Measurements from ENCODE around the gene SPOPL.
"Not testable (repeated sequence)": the region's sequence is repeated elsewhere in the genome, so short reads cannot be mapped to it uniquely, and the experiment has no call there.

Gene SPOPL

GRCh38 chr2:138495384-138495783 is 6.2 kb upstream of the SPOPL start:
- DNase-seq, result no peak

GRCh38 chr2:138496096-138496651 is 5.4 kb upstream of the SPOPL start:
- no peak for DNase-seq

GRCh38 chr2:138497294-138497693 is 4.3 kb upstream of the SPOPL start:
- DNase-seq, result no peak

- no peak for DNase-seq
These were observed 1.9 kb upstream of the SPOPL start for GRCh38 chr2:138499684-138500083.

GRCh38 chr2:138500592-138501424 is 762 bp upstream of the SPOPL start:
- peak; percentile 19 for DNase-seq

GRCh38 chr2:138502255-138503086 is 901 bp downstream of the SPOPL start:
- peak; percentile 40 for DNase-seq

- no peak for DNase-seq
These were observed 1.5 kb downstream of the SPOPL start for GRCh38 chr2:138503087-138503442.

- no peak for DNase-seq
These were observed 2.1 kb downstream of the SPOPL start for GRCh38 chr2:138503652-138504051.

GRCh38 chr2:138504092-138504491 is 2.5 kb downstream of the SPOPL start:
- DNase-seq, result no peak

GRCh38 chr2:138504546-138505235 is 3.1 kb downstream of the SPOPL start:
- DNase-seq, result no peak

- peak; percentile 75 for DNase-seq
These were observed 5.7 kb downstream of the SPOPL start for GRCh38 chr2:138507267-138507666.

GRCh38 chr2:138510319-138510718 is 8.7 kb downstream of the SPOPL start:
- no peak for DNase-seq

- no peak for DNase-seq
These were observed 11.1 kb downstream of the SPOPL start for GRCh38 chr2:138512672-138513071.

GRCh38 chr2:138514173-138514572 is 12.6 kb downstream of the SPOPL start:
- no peak for DNase-seq

- DNase-seq, result no peak
These were observed 13.5 kb downstream of the SPOPL start for GRCh38 chr2:138515092-138515491.

GRCh38 chr2:138516030-138516704 is 14.6 kb downstream of the SPOPL start:
- DNase-seq, result no peak

GRCh38 chr2:138518860-138519259 is 17.3 kb downstream of the SPOPL start:
- no peak for DNase-seq

- DNase-seq, result no peak
These were observed 20.3 kb downstream of the SPOPL start for GRCh38 chr2:138521821-138522220.

- DNase-seq, result no peak
These were observed 21.0 kb downstream of the SPOPL start for GRCh38 chr2:138522556-138522955.

GRCh38 chr2:138523018-138523672 is 21.6 kb downstream of the SPOPL start:
- not testable (repeated sequence) for DNase-seq

- not testable (repeated sequence) for DNase-seq
These were observed 22.1 kb downstream of the SPOPL start for GRCh38 chr2:138523673-138524042.

GRCh38 chr2:138524353-138524752 is 22.8 kb downstream of the SPOPL start:
- not testable (repeated sequence) for DNase-seq
